Measurements from ENCODE around the gene MAP4K5.

GRCh38 chr14:50452296-50452695 is 80.1 kb downstream of the MAP4K5 start:
- TF ChIP-seq POLR2A (IDR thresholded peaks at IDR 0.05) = no peak
- TF ChIP-seq CTCF (IDR thresholded peaks at IDR 0.05) = no peak

Measured in vagina (tissue), 2 donors.